Keratinocyte (primary cell): ENCODE data around the gene PNMT.

Source experiments
- EZH2 ChIP-seq: IDR thresholded peaks from one replicate; pipeline ENCODE4 v1.6.1; 2012; ENCODE audit warnings: inconsistent platforms, mild to moderate bottlenecking, low read length, moderate library complexity
- TF ChIP-seq, protein P1 (sequence below), 3 experiments: IDR thresholded peaks in 1 of 3; conservative IDR thresholded peaks in 1 of 3; optimal IDR thresholded peaks in 1 of 3; 2 replicates in 2 of 3; 3 replicates in 1 of 3; pipeline versions ENCODE3 to v1.5.1; 2011; ENCODE audit warnings: low read length in 3 of 3, mild to moderate bottlenecking in 3 of 3, moderate library complexity in 2 of 3, control low read depth in 1 of 3, inconsistent platforms in 1 of 3; ENCODE audit not compliant: insufficient read depth in 2 of 3; ENCODE audit errors: extremely low read depth in 1 of 3

DNA sequence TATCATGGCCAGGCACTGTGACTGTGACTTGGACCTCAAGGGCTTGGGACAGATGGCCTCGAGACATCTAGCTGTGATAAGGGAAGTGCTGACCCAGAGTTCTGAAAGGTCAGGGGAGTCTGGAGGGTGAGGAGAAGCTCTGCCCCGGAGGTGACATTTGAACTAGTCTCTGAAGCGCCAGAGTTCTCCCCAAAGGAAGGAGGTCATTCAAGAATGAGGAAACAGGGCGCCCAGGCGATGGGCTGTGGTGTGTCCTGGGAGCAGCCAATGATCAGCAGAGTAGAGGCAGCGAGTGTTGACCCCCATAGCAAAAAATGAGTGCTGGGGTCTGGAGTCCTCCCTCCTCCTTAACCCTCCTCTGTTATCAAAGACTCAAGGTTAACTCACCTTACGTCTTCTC lies 26.4 kb upstream of the PNMT start:
- TF ChIP-seq, protein P1, sequence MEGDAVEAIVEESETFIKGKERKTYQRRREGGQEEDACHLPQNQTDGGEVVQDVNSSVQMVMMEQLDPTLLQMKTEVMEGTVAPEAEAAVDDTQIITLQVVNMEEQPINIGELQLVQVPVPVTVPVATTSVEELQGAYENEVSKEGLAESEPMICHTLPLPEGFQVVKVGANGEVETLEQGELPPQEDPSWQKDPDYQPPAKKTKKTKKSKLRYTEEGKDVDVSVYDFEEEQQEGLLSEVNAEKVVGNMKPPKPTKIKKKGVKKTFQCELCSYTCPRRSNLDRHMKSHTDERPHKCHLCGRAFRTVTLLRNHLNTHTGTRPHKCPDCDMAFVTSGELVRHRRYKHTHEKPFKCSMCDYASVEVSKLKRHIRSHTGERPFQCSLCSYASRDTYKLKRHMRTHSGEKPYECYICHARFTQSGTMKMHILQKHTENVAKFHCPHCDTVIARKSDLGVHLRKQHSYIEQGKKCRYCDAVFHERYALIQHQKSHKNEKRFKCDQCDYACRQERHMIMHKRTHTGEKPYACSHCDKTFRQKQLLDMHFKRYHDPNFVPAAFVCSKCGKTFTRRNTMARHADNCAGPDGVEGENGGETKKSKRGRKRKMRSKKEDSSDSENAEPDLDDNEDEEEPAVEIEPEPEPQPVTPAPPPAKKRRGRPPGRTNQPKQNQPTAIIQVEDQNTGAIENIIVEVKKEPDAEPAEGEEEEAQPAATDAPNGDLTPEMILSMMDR (optimal IDR thresholded peaks at IDR 0.05 in 1 of 3, IDR thresholded peaks at IDR 0.05 in 1 of 3, conservative IDR thresholded peaks at IDR 0.05 in 1 of 3; ENCODE audit: extremely low read depth in 1 of 3, insufficient read depth in 2 of 3, low read length in 3 of 3): no peak
- TF ChIP-seq EZH2: no peak
